Small intestine (tissue), 4 donors: ENCODE results near the gene TAF11L6. TPM values are rescaled to one million over a fixed set of nuclear protein-coding genes. Genes with fewer than 3 reads are reported as not detected.

ENCODE experiments used
- polyA plus RNA-seq, 4 donors: library from polyadenylated mRNA; stranded (reverse) in 3 of 4; unstranded in 1 of 4; fragments of 200-250 nt in 3 of 4; fragments of 120-200 nt in 1 of 4; gene quantifications; one replicate each; pipeline versions ENCODE4 v1.2.1 to v1.2.3, GENCODE V29; 2013
- donor health status: healthy with polysubstance abuse.
- donor health status: Bipolar disorder and iron deficiency.
- donor health status: healthy.

The TAF11L6 gene
- polyA plus RNA-seq, 4 donors: not detected

Other genes starting within 250 kb of the TAF11L6 start
- not detected for gene TAF11L2, start 30.4 kb upstream of the TAF11L6 start, polyA plus RNA-seq
- not detected for gene TAF11L3, start 10.3 kb upstream of the TAF11L6 start, polyA plus RNA-seq
- gene TAF11L4, start 6.9 kb upstream of the TAF11L6 start, polyA plus RNA-seq: not detected
- gene TAF11L5, start 3.4 kb upstream of the TAF11L6 start, polyA plus RNA-seq: not detected
- not detected for gene TAF11L7, start 57.1 kb downstream of the TAF11L6 start, polyA plus RNA-seq
- gene TAF11L8, start 62.3 kb downstream of the TAF11L6 start, polyA plus RNA-seq: not detected
- gene TAF11L9, start 65.7 kb downstream of the TAF11L6 start, polyA plus RNA-seq: not detected
- not detected for gene TAF11L10, start 69.2 kb downstream of the TAF11L6 start, polyA plus RNA-seq
- not detected for gene TAF11L11, start 75.5 kb downstream of the TAF11L6 start, polyA plus RNA-seq
- gene TAF11L12, start 81.7 kb downstream of the TAF11L6 start, polyA plus RNA-seq: not detected
- not detected for gene TAF11L13, start 103.4 kb downstream of the TAF11L6 start, polyA plus RNA-seq
- gene TAF11L14, start 105.8 kb downstream of the TAF11L6 start, polyA plus RNA-seq: not detected